ENCODE measurements around the gene ACSS2.

ACSS2 gene

GRCh38 chr20:34861386-34862084 is 14.9 kb upstream of the ACSS2 start:
- Histone ChIP-seq H3K27me3 (ENCODE audit: insufficient read depth, poor library complexity, severe bottlenecking) (no peaks in the 10 kb centered on the region), H3K4me3 (replicated peaks; ENCODE audit: insufficient read depth, low read length) (no peak overlapping the region), H3K27ac (replicated peaks) (no peak overlapping the region)
- TF ChIP-seq SPI1 (IDR thresholded peaks at IDR 0.05; ENCODE audit: borderline replicate concordance, low read depth) (peak; percentile 54; the same call in 1 of the 2 replicates), POLR2AphosphoS5 (IDR thresholded peaks at IDR 0.05; ENCODE audit: low read depth) (no peak), REST (IDR thresholded peaks at IDR 0.05; ENCODE audit: insufficient replicate concordance, low read depth) (no peak)
- DNase-seq (ENCODE audit: low read depth in 1 of 2, low spot score in 1 of 2) = peak in 1 of 2 experiments; percentile 25

GRCh38 chr20:34862724-34863123 is 13.7 kb upstream of the ACSS2 start:
- no peak overlapping the region for H3K4me3 ChIP-seq (replicated peaks; ENCODE audit: insufficient read depth, low read length)
- TF ChIP-seq SPI1 (IDR thresholded peaks at IDR 0.05; ENCODE audit: borderline replicate concordance, low read depth) (no peak), GABPA (IDR thresholded peaks at IDR 0.05; ENCODE audit: low read depth) (no peak), CTCF (IDR thresholded peaks at IDR 0.05; ENCODE audit: insufficient read depth, low read length) (no peak), POLR2AphosphoS5 (IDR thresholded peaks at IDR 0.05; ENCODE audit: low read depth) (no peak), REST (IDR thresholded peaks at IDR 0.05; ENCODE audit: insufficient replicate concordance, low read depth) (no peak)
- H3K27ac ChIP-seq (replicated peaks) = no peak overlapping the region
- no peak for DNase-seq (ENCODE audit: low read depth in 1 of 2, low spot score in 1 of 2)
- H3K27me3 ChIP-seq (ENCODE audit: insufficient read depth, poor library complexity, severe bottlenecking) = no peaks in the 10 kb centered on the region

DNA sequence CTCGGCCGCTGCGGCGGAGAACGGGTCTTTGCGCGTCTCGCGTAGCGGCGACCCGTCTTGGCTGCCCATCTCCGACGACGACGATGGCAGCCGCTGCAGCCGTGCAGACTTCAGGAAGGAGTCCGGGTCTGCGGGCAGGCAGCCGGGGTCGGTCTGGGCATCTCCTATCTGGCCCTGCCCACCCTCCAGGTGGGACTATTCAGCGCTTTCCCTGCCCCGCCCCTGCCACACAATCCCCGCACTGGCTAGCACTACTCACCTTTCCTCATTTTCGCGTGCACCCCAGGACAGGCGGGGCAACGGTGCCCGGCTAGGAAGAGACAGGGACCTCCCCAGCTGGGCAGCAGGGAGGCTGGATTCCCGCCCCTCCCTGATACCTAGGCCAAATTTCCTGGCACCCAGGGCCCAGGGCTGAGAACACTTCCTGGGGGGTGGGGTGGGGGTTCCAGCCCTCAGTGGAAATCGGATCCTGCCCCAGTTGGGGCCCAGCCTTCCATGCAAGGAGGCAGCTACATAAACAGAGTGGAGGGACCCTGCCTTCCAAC is 12.9 kb upstream of the ACSS2 start:
- no peak for TF ChIP-seq GABPA (IDR thresholded peaks at IDR 0.05; ENCODE audit: low read depth)
- TF ChIP-seq SPI1 (IDR thresholded peaks at IDR 0.05; ENCODE audit: borderline replicate concordance, low read depth) = no peak
- TF ChIP-seq CTCF (IDR thresholded peaks at IDR 0.05; ENCODE audit: insufficient read depth, low read length) = no peak
- TF ChIP-seq REST (IDR thresholded peaks at IDR 0.05; ENCODE audit: insufficient replicate concordance, low read depth) = no peak
- TF ChIP-seq POLR2AphosphoS5 (IDR thresholded peaks at IDR 0.05; ENCODE audit: low read depth) = no peak
- Histone ChIP-seq H3K27ac (replicated peaks) (no peak overlapping the region), H3K4me3 (replicated peaks; ENCODE audit: insufficient read depth, low read length) (no peak overlapping the region), H3K27me3 (ENCODE audit: insufficient read depth, poor library complexity, severe bottlenecking) (no peaks in the 10 kb centered on the region)
- no peak for DNase-seq (ENCODE audit: low read depth in 1 of 2, low spot score in 1 of 2)
